ENCODE results near the gene MCRS1.

MCRS1 gene

GRCh38 chr12:49518914-49519573, 48.9 kb downstream of the MCRS1 start:
- H3K4me2 ChIP-seq (ENCODE audit: low read length) = no peak overlapping the region
- H3K4me1 ChIP-seq (ENCODE audit: control insufficient read depth in 1 of 2, insufficient read depth in 2 of 2, low read length in 2 of 2) = no peaks in the 10 kb centered on the region
- no peak overlapping the region for H2AFZ ChIP-seq (ENCODE audit: insufficient read depth, low read length, poor library complexity)
- no peak overlapping the region for H4K91ac ChIP-seq (ENCODE audit: low read depth, low read length)
- H3K23ac ChIP-seq (ENCODE audit: low read length) = no peak overlapping the region
- no peak overlapping the region for H3K4ac ChIP-seq (ENCODE audit: low read depth, low read length)
- no peak overlapping the region for H2BK12ac ChIP-seq (ENCODE audit: low read length)
- H3K9ac ChIP-seq (ENCODE audit: low read length) = no peak overlapping the region
- no peak overlapping the region for H3K14ac ChIP-seq (ENCODE audit: low read length)
- DNase-seq = no peak
- H3K27me3 ChIP-seq (ENCODE audit: insufficient read depth, low read length) = no peaks in the 10 kb centered on the region
- peaks cover 7 to 8% of the 10 kb centered on the region in 2 experiments for H3K36me3 ChIP-seq (ENCODE audit: control insufficient read depth in 1 of 2, insufficient read depth in 2 of 2, low read length in 2 of 2)
- no CpG with 5 or more reads among the region's 2 CpGs for WGBS (ENCODE audit: extremely low coverage, insufficient coverage, insufficient read length)
- H2BK5ac ChIP-seq (ENCODE audit: low read depth, low read length, poor library complexity) = no peak overlapping the region
- no peak overlapping the region for H3K4me3 ChIP-seq (ENCODE audit: low read depth, low read length)
- no peaks in the 10 kb centered on the region for H3K9me3 ChIP-seq (ENCODE audit: insufficient read depth, low read depth, low read length)
- no peak overlapping the region for H2AK5ac ChIP-seq (ENCODE audit: low read length)
- H3K79me1 ChIP-seq (ENCODE audit: low read length) = no peaks in the 10 kb centered on the region
- no peak overlapping the region for H2BK120ac ChIP-seq (ENCODE audit: insufficient read depth, low read length, poor library complexity)
- no peak overlapping the region for H3K18ac ChIP-seq (ENCODE audit: low read length)
- H4K8ac ChIP-seq (ENCODE audit: low read depth, low read length) = no peak overlapping the region
- H4K12ac ChIP-seq (ENCODE audit: low read depth, low read length) = no peak overlapping the region
- no peaks in the 10 kb centered on the region for H3K79me2 ChIP-seq (ENCODE audit: control insufficient read depth, insufficient read depth, low read length, poor library complexity)
- H3K27ac ChIP-seq (ENCODE audit: low read depth, low read length) = no peak overlapping the region

GRCh38 chr12:49515266-49515665, 52.7 kb downstream of the MCRS1 start:
- H4K8ac ChIP-seq (ENCODE audit: low read depth, low read length) = no peak overlapping the region
- H3K23ac ChIP-seq (ENCODE audit: low read length) = no peak overlapping the region
- no peak overlapping the region for H3K18ac ChIP-seq (ENCODE audit: low read length)
- DNase-seq = no peak
- no peak overlapping the region for H3K14ac ChIP-seq (ENCODE audit: low read length)
- H3K9me3 ChIP-seq (ENCODE audit: insufficient read depth, low read depth, low read length) = no peaks in the 10 kb centered on the region
- H2AK5ac ChIP-seq (ENCODE audit: low read length) = no peak overlapping the region
- H2BK120ac ChIP-seq (ENCODE audit: insufficient read depth, low read length, poor library complexity) = no peak overlapping the region
- H3K4me3 ChIP-seq (ENCODE audit: low read depth, low read length) = no peak overlapping the region
- no peaks in the 10 kb centered on the region for H3K4me1 ChIP-seq (ENCODE audit: control insufficient read depth in 1 of 2, insufficient read depth in 2 of 2, low read length in 2 of 2)
- no peaks in the 10 kb centered on the region for H3K79me2 ChIP-seq (ENCODE audit: control insufficient read depth, insufficient read depth, low read length, poor library complexity)
- H3K27me3 ChIP-seq (ENCODE audit: insufficient read depth, low read length) = no peaks in the 10 kb centered on the region
- no peak overlapping the region for H3K9ac ChIP-seq (ENCODE audit: low read length)
- no peak overlapping the region for H3K4me2 ChIP-seq (ENCODE audit: low read length)
- H2BK5ac ChIP-seq (ENCODE audit: low read depth, low read length, poor library complexity) = no peak overlapping the region
- no CpG with 5 or more reads among the region's 5 CpGs for WGBS (ENCODE audit: extremely low coverage, insufficient coverage, insufficient read length)
- H2BK12ac ChIP-seq (ENCODE audit: low read length) = no peak overlapping the region
- no peak overlapping the region for H3K4ac ChIP-seq (ENCODE audit: low read depth, low read length)
- H3K36me3 ChIP-seq (ENCODE audit: control insufficient read depth in 1 of 2, insufficient read depth in 2 of 2, low read length in 2 of 2) = peaks cover 0 to 7% of the 10 kb centered on the region in 2 experiments
- H3K79me1 ChIP-seq (ENCODE audit: low read length) = no peaks in the 10 kb centered on the region
- H3K27ac ChIP-seq (ENCODE audit: low read depth, low read length) = no peak overlapping the region
- no peak overlapping the region for H2AFZ ChIP-seq (ENCODE audit: insufficient read depth, low read length, poor library complexity)
- no peak overlapping the region for H4K91ac ChIP-seq (ENCODE audit: low read depth, low read length)
- no peak overlapping the region for H4K12ac ChIP-seq (ENCODE audit: low read depth, low read length)

- Histone ChIP-seq H3K36me3 (ENCODE audit: control insufficient read depth in 1 of 2, insufficient read depth in 2 of 2, low read length in 2 of 2) (peaks cover 0 to 5% of the 10 kb centered on the region in 2 experiments), H3K4ac (ENCODE audit: low read depth, low read length) (no peak overlapping the region), H3K9ac (ENCODE audit: low read length) (no peak overlapping the region), H4K12ac (ENCODE audit: low read depth, low read length) (no peak overlapping the region), H4K8ac (ENCODE audit: low read depth, low read length) (no peak overlapping the region), H4K91ac (ENCODE audit: low read depth, low read length) (no peak overlapping the region), H2AFZ (ENCODE audit: insufficient read depth, low read length, poor library complexity) (no peak overlapping the region), H3K14ac (ENCODE audit: low read length) (no peak overlapping the region), H3K79me2 (ENCODE audit: control insufficient read depth, insufficient read depth, low read length, poor library complexity) (no peaks in the 10 kb centered on the region), H2BK12ac (ENCODE audit: low read length) (no peak overlapping the region), H3K9me3 (ENCODE audit: insufficient read depth, low read depth, low read length) (no peaks in the 10 kb centered on the region), H3K4me2 (ENCODE audit: low read length) (no peak overlapping the region), H3K4me3 (ENCODE audit: low read depth, low read length) (no peak overlapping the region), H2BK5ac (ENCODE audit: low read depth, low read length, poor library complexity) (no peak overlapping the region), H3K23ac (ENCODE audit: low read length) (no peak overlapping the region), H3K79me1 (ENCODE audit: low read length) (no peaks in the 10 kb centered on the region), H2AK5ac (ENCODE audit: low read length) (no peak overlapping the region), H3K27me3 (ENCODE audit: insufficient read depth, low read length) (no peaks in the 10 kb centered on the region), H3K27ac (ENCODE audit: low read depth, low read length) (no peak overlapping the region), H2BK120ac (ENCODE audit: insufficient read depth, low read length, poor library complexity) (no peak overlapping the region), H3K18ac (ENCODE audit: low read length) (no peak overlapping the region), H3K4me1 (ENCODE audit: control insufficient read depth in 1 of 2, insufficient read depth in 2 of 2, low read length in 2 of 2) (no peaks in the 10 kb centered on the region)
- WGBS (ENCODE audit: extremely low coverage, insufficient coverage, insufficient read length) = no CpG with 5 or more reads among the region's 1 CpG
- peak in 1 of 2 donors; percentile 21 for DNase-seq
Observed at GRCh38 chr12:49512546-49512945, 55.4 kb downstream of the MCRS1 start.

GRCh38 chr12:49511410-49511809, 56.5 kb downstream of the MCRS1 start:
- H3K14ac ChIP-seq (ENCODE audit: low read length) = no peak overlapping the region
- H3K4me3 ChIP-seq (ENCODE audit: low read depth, low read length) = no peak overlapping the region
- H4K91ac ChIP-seq (ENCODE audit: low read depth, low read length) = no peak overlapping the region
- H3K27ac ChIP-seq (ENCODE audit: low read depth, low read length) = no peak overlapping the region
- no peaks in the 10 kb centered on the region for H3K9me3 ChIP-seq (ENCODE audit: insufficient read depth, low read depth, low read length)
- H2BK5ac ChIP-seq (ENCODE audit: low read depth, low read length, poor library complexity) = no peak overlapping the region
- no peak overlapping the region for H2BK12ac ChIP-seq (ENCODE audit: low read length)
- no peak overlapping the region for H2AK5ac ChIP-seq (ENCODE audit: low read length)
- H2BK120ac ChIP-seq (ENCODE audit: insufficient read depth, low read length, poor library complexity) = no peak overlapping the region
- H3K4me2 ChIP-seq (ENCODE audit: low read length) = no peak overlapping the region
- no peak overlapping the region for H3K4ac ChIP-seq (ENCODE audit: low read depth, low read length)
- H4K12ac ChIP-seq (ENCODE audit: low read depth, low read length) = no peak overlapping the region
- no peak overlapping the region for H2AFZ ChIP-seq (ENCODE audit: insufficient read depth, low read length, poor library complexity)
- H3K36me3 ChIP-seq (ENCODE audit: control insufficient read depth in 1 of 2, insufficient read depth in 2 of 2, low read length in 2 of 2) = peaks cover 2 to 5% of the 10 kb centered on the region in 2 experiments
- no peak overlapping the region for H3K18ac ChIP-seq (ENCODE audit: low read length)
- H3K79me2 ChIP-seq (ENCODE audit: control insufficient read depth, insufficient read depth, low read length, poor library complexity) = no peaks in the 10 kb centered on the region
- no peak overlapping the region for H3K23ac ChIP-seq (ENCODE audit: low read length)
- H3K27me3 ChIP-seq (ENCODE audit: insufficient read depth, low read length) = no peaks in the 10 kb centered on the region
- no peak overlapping the region for H3K9ac ChIP-seq (ENCODE audit: low read length)
- H3K79me1 ChIP-seq (ENCODE audit: low read length) = no peaks in the 10 kb centered on the region
- H4K8ac ChIP-seq (ENCODE audit: low read depth, low read length) = no peak overlapping the region
- DNase-seq = peak; percentile 26 to 59
- H3K4me1 ChIP-seq (ENCODE audit: control insufficient read depth in 1 of 2, insufficient read depth in 2 of 2, low read length in 2 of 2) = no peaks in the 10 kb centered on the region
